Neural cell (in vitro differentiated cells): ENCODE data around the gene EEPD1. TPM values are rescaled to one million over a fixed set of nuclear protein-coding genes. Genes with fewer than 3 reads are reported as not detected.

Experiments
- H2AFZ ChIP-seq: fragments of 200-600, 300-800 bp; sonication (generic), shearing (Covaris generic); 2 replicates; pipeline ENCODE4 v1.6.0; 2014; ENCODE audit warnings: low read depth, mild to moderate bottlenecking, antibody characterized with exemption, low read length, moderate library complexity
- H3F3A ChIP-seq: fragments of 200-600 bp; shearing (Covaris generic); 2 replicates; pipeline ENCODE4 v1.6.1; 2016; ENCODE audit warnings: mild to moderate bottlenecking, moderate library complexity, mixed read lengths, antibody characterized with exemption, low read length; ENCODE audit not compliant: insufficient read depth, poor library complexity, severe bottlenecking
- H3K27ac ChIP-seq: fragments of 200-600, 300-800 bp; sonication (generic), shearing (Covaris generic); 2 replicates; pipeline ENCODE4 v1.5.1; 2014; ENCODE audit warnings: mild to moderate bottlenecking, low read length, moderate library complexity
- H3K27me3 ChIP-seq: fragments of 300-800, 200-600 bp; sonication (generic), shearing (Covaris generic); 2 replicates; pipeline ENCODE4 v1.6.0; 2014; ENCODE audit warnings: mild to moderate bottlenecking, low read depth, low read length, moderate library complexity; ENCODE audit not compliant: insufficient read depth
- H3K36me3 ChIP-seq: fragments of 300-800, 200-600 bp; sonication (generic), shearing (Covaris generic); 2 replicates; pipeline ENCODE4 v1.5.1; 2014; ENCODE audit warnings: mild to moderate bottlenecking, antibody characterized with exemption, low read length, moderate library complexity; ENCODE audit not compliant: insufficient read depth
- H3K4me2 ChIP-seq: fragments of 300-800, 200-600 bp; sonication (generic), shearing (Covaris generic); 2 replicates; pipeline ENCODE4 v1.6.0; 2014; ENCODE audit warnings: mild to moderate bottlenecking, low read length
- H3K4me3 ChIP-seq: fragments of 300-800, 200-600 bp; sonication (generic), shearing (Covaris generic); 2 replicates; pipeline ENCODE4 v1.5.1; 2014; ENCODE audit warnings: mild to moderate bottlenecking, low read length, moderate library complexity
- H3K79me2 ChIP-seq: fragments of 200-600 bp; shearing (Covaris generic); replicated peaks from 2 replicates; pipeline ENCODE4 v1.6.0; 2014; ENCODE audit warnings: mild to moderate bottlenecking, low read length, moderate library complexity; ENCODE audit not compliant: insufficient read depth
- H3K9ac ChIP-seq: fragments of 300-800, 200-600 bp; sonication (generic), shearing (Covaris generic); 2 replicates; pipeline ENCODE4 v1.6.1; 2016; ENCODE audit warnings: mild to moderate bottlenecking, low read length, mixed read lengths
- H3K9me2 ChIP-seq: fragments of 200-600 bp; shearing (Covaris generic); 2 replicates; pipeline ENCODE4 v1.6.1; 2016; ENCODE audit warnings: mild to moderate bottlenecking, low read length, mixed read lengths; ENCODE audit not compliant: insufficient read depth
- H3K9me3 ChIP-seq: fragments of 200-600, 300-800 bp; sonication (generic), shearing (Covaris generic); 2 replicates; pipeline ENCODE4 v1.6.1; 2016; ENCODE audit warnings: mild to moderate bottlenecking, mixed run types, low read length, moderate library complexity, mixed read lengths
- H4K20me1 ChIP-seq: fragments of 200-600 bp; shearing (Covaris generic); 2 replicates; pipeline ENCODE4 v1.6.1; 2016; ENCODE audit warnings: mild to moderate bottlenecking, mixed run types; ENCODE audit not compliant: insufficient read depth
- CTCF ChIP-seq: fragments of 450-650 bp; IDR thresholded peaks from 2 replicates; pipeline ENCODE4 v1.5.1; 2014; ENCODE audit warnings: antibody characterized with exemption, mild to moderate bottlenecking, moderate library complexity; ENCODE audit not compliant: poor library complexity, severe bottlenecking
- EP300 ChIP-seq: fragments of 450-650 bp; conservative IDR thresholded peaks from 2 replicates; pipeline ENCODE4 v1.6.1; 2014; ENCODE audit warnings: antibody characterized with exemption, mild to moderate bottlenecking, moderate library complexity; ENCODE audit not compliant: poor library complexity, severe bottlenecking
- EZH2 ChIP-seq: fragments of 200-600, 300-800 bp; shearing (Covaris generic), sonication (generic); IDR thresholded peaks from 2 replicates; pipeline ENCODE4 v1.6.1; 2014; ENCODE audit warnings: antibody characterized with exemption, low read length, borderline replicate concordance, mild to moderate bottlenecking; ENCODE audit not compliant: insufficient read depth, poor library complexity, severe bottlenecking
- MXI1 ChIP-seq: fragments of 450-650 bp; conservative IDR thresholded peaks from 2 replicates; pipeline ENCODE4 v1.6.1; 2014; ENCODE audit warnings: antibody characterized with exemption, mild to moderate bottlenecking; ENCODE audit not compliant: poor library complexity, severe bottlenecking
- POLR2AphosphoS5 ChIP-seq: IDR thresholded peaks from 2 replicates; pipeline ENCODE4 v1.6.1; 2012
- RAD21 ChIP-seq: fragments of 450-650 bp; conservative IDR thresholded peaks from 2 replicates; pipeline ENCODE4 v1.6.1; 2014; ENCODE audit warnings: antibody characterized with exemption, mild to moderate bottlenecking, moderate library complexity
- REST ChIP-seq: IDR thresholded peaks from 2 replicates; pipeline ENCODE4 v1.6.1; 2012; ENCODE audit warnings: borderline replicate concordance
- SMC3 ChIP-seq: fragments of 450-650 bp; conservative IDR thresholded peaks from 2 replicates; pipeline ENCODE4 v1.6.1; 2014; ENCODE audit warnings: antibody characterized with exemption, mild to moderate bottlenecking, moderate library complexity; ENCODE audit not compliant: poor library complexity
- TAF1 ChIP-seq: IDR thresholded peaks from 2 replicates; pipeline ENCODE4 v1.6.1; 2012; ENCODE audit warnings: low read depth
- polyA plus RNA-seq: library from polyadenylated mRNA; depleted of rRNA; stranded (reverse); fragments of >200 nt; gene quantifications from 2 replicates; pipeline ENCODE4 v1.2.3, GENCODE V29; 2014

The EEPD1 gene
- polyA plus RNA-seq, 1 donor from 2014 or later: 4.2 TPM

- H3K9me3 ChIP-seq: no peaks in the 10 kb centered on the region
- no peaks in the 10 kb centered on the region for H3K27me3 ChIP-seq
- no peaks in the 10 kb centered on the region for H3K36me3 ChIP-seq
- H3K4me3 ChIP-seq: peak overlapping the region; percentile 10
- H3F3A ChIP-seq: no peaks in the 10 kb centered on the region
- H3K9ac ChIP-seq: no peak overlapping the region
- no peaks in the 10 kb centered on the region for H3K79me2 ChIP-seq
- no peaks in the 10 kb centered on the region for H3K9me2 ChIP-seq
- no peak overlapping the region for H3K4me2 ChIP-seq
- no peak for TF ChIP-seq SMC3
- TF ChIP-seq RAD21: no peak
- no peak for TF ChIP-seq CTCF
- no peak for TF ChIP-seq EP300
- TF ChIP-seq POLR2AphosphoS5: no peak
- no peak for TF ChIP-seq EZH2
- no peak for TF ChIP-seq MXI1
- TF ChIP-seq REST: no peak
- TF ChIP-seq TAF1: no peak
- no peak overlapping the region for H3K27ac ChIP-seq
- no peaks in the 10 kb centered on the region for H4K20me1 ChIP-seq
- no peak overlapping the region for H2AFZ ChIP-seq
Measured at GRCh38 chr7:36155811-36156361, 2.8 kb downstream of the EEPD1 start.

GRCh38 chr7:36157527-36158320, 4.7 kb downstream of the EEPD1 start:
- Histone ChIP-seq H3F3A (no peaks in the 10 kb centered on the region), H3K36me3 (no peaks in the 10 kb centered on the region), H3K79me2 (no peaks in the 10 kb centered on the region), H4K20me1 (no peaks in the 10 kb centered on the region), H3K27ac (no peak overlapping the region), H3K4me2 (no peak overlapping the region), H3K9me3 (no peaks in the 10 kb centered on the region), H3K9me2 (no peaks in the 10 kb centered on the region), H3K27me3 (no peaks in the 10 kb centered on the region), H2AFZ (no peak overlapping the region), H3K9ac (no peak overlapping the region), H3K4me3 (no peak overlapping the region)
- no peak for TF ChIP-seq CTCF
- no peak for TF ChIP-seq RAD21
- no peak for TF ChIP-seq TAF1
- TF ChIP-seq EP300: no peak
- TF ChIP-seq SMC3: no peak
- TF ChIP-seq MXI1: no peak
